Measurements from ENCODE around the gene PLB1. TPM values are rescaled to one million over a fixed set of nuclear protein-coding genes. Genes with fewer than 3 reads are reported as not detected.
A peak's percentile ranks its signal among the peaks of the same experiment; 100 is the strongest.

PLB1 gene
- total and polyA plus RNA-seq, 12 donors = 1.0 to 51.1 (median 8.3) TPM

- TF ChIP-seq CTCF (IDR thresholded peaks at IDR 0.05) (no peak), POLR2A (IDR thresholded peaks at IDR 0.05) (no peak)
- peak overlapping the region in 1 of 5 donors; percentile 34 for H3K27ac ChIP-seq
- no peaks in the 10 kb centered on the region for H3K27me3 ChIP-seq
- H3K4me3 ChIP-seq = no peak overlapping the region
- H3K4me1 ChIP-seq (replicated peaks in 1 of 2) = peaks cover 0 to under 1% of the 10 kb centered on the region in 2 donors
- H3K36me3 ChIP-seq (replicated peaks in 1 of 2) = no peaks in the 10 kb centered on the region
- H3K9me3 ChIP-seq (replicated peaks in 1 of 3) = no peaks in the 10 kb centered on the region
- intact Hi-C loops (cut with DNase I) = no loop called here
- WGBS, 4 donors = 63 to 90% (median 73%) methylated on average over 10 to 11 of the region's 11 CpGs
- DNase-seq = no peak
These were observed 135.8 kb downstream of the PLB1 start for GRCh38 chr2:28631514-28632206.

GRCh38 chr2:28632791-28633190 is 136.9 kb downstream of the PLB1 start:
- WGBS, 4 donors = 91 to 97% (median 97%) methylated on average over 6 of the region's 6 CpGs
- Histone ChIP-seq H3K36me3 (replicated peaks in 1 of 2) (no peaks in the 10 kb centered on the region), H3K9me3 (replicated peaks in 1 of 3) (no peaks in the 10 kb centered on the region), H3K4me1 (replicated peaks in 1 of 2) (no peaks in the 10 kb centered on the region), H3K27me3 (no peaks in the 10 kb centered on the region), H3K4me3 (no peak overlapping the region), H3K27ac (no peak overlapping the region)
- TF ChIP-seq POLR2A (IDR thresholded peaks at IDR 0.05) (no peak), CTCF (IDR thresholded peaks at IDR 0.05) (no peak)
- peak in 1 of 7 donors; percentile 25 for DNase-seq
- intact Hi-C loops (cut with DNase I) = no loop called here

GRCh38 chr2:28633204-28633603 is 137.3 kb downstream of the PLB1 start:
- Histone ChIP-seq H3K4me1 (replicated peaks in 1 of 2) (no peaks in the 10 kb centered on the region), H3K4me3 (no peak overlapping the region), H3K9me3 (replicated peaks in 1 of 3) (no peaks in the 10 kb centered on the region), H3K36me3 (replicated peaks in 1 of 2) (no peaks in the 10 kb centered on the region), H3K27me3 (no peaks in the 10 kb centered on the region), H3K27ac (peak overlapping the region in 1 of 5 donors; percentile 18)
- intact Hi-C loops (cut with DNase I) = no loop called here
- peak in 1 of 7 donors; percentile 11 for DNase-seq
- TF ChIP-seq POLR2A (IDR thresholded peaks at IDR 0.05) (no peak), CTCF (IDR thresholded peaks at IDR 0.05) (no peak)
- WGBS, 4 donors = 87 to 94% (median 89%) methylated on average over 7 of the region's 7 CpGs

- H3K36me3 ChIP-seq (replicated peaks in 1 of 2) = no peaks in the 10 kb centered on the region
- H3K27me3 ChIP-seq = no peaks in the 10 kb centered on the region
- peak in 1 of 7 donors; percentile 34 for DNase-seq
- WGBS, 4 donors = 78 to 81% (median 80%) methylated on average over 5 of the region's 5 CpGs
- TF ChIP-seq POLR2A (IDR thresholded peaks at IDR 0.05) (no peak), CTCF (IDR thresholded peaks at IDR 0.05) (no peak)
- H3K27ac ChIP-seq = peak overlapping the region in 2 of 5 donors; percentile 18 to 77
- H3K4me3 ChIP-seq = no peak overlapping the region
- intact Hi-C loops (cut with DNase I) = no loop called here
- H3K4me1 ChIP-seq (replicated peaks in 1 of 2) = no peaks in the 10 kb centered on the region
- H3K9me3 ChIP-seq (replicated peaks in 1 of 3) = no peaks in the 10 kb centered on the region
These were observed 137.9 kb downstream of the PLB1 start for GRCh38 chr2:28633746-28634145.

All from adrenal gland (tissue), 12 donors.